Body of pancreas (tissue), 4 donors: ENCODE results near the gene SYF2.

Source experiments
- CTCF ChIP-seq, 7 experiments: fragments of 450-650 bp in 4 of 7; fragments of 200-600 bp in 3 of 7; sonication (generic) in 3 of 7; IDR thresholded peaks; one replicate each; pipeline ENCODE4 v1.5.1; 2016 to 2019; ENCODE audit warnings: antibody characterized with exemption in 7 of 7
- POLR2A ChIP-seq, 3 donors: fragments of 450-650 bp; IDR thresholded peaks; one replicate each; pipeline ENCODE4 v1.6.1; 2016; ENCODE audit warnings: antibody characterized with exemption in 3 of 3, mild to moderate bottlenecking in 2 of 3

DNA sequence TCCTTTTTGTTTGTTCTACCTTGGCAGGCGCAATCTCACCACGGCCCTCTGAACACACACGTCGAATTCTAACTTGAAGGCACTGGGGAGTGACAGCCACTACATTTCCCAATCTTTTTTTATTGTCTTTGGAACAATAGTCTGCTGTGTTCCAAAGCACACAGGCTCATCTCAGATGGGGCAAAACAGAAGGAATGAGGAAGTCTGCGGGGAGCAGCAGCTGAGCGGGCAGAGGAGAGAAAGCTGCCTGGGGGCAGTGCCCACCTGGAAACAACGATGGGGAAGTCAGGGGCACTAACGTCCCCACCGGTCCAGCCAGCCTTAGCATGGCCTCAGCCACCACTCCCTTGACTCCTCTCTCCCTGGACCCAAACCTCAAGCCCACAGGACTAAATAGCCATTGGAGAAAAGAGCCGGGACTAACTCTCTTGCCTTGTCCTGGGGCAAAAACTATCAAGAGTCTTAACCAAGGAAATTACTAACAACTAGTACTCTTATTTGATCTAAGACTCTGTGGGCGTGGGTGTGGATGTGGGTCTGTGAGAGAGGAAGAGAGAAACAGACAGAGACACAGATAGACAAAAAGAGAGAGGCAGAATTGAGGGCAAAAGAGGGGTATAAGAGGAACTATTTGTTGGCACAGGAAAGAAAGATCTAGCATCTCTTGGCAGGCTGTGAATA lies 34.2 kb downstream of the SYF2 start:
- TF ChIP-seq CTCF (IDR thresholded peaks at IDR 0.05) (no peak), POLR2A (IDR thresholded peaks at IDR 0.05) (peak in 1 of 3 donors; percentile 18)
